Left renal pelvis (tissue), 4 donors: ENCODE measurements around the gene RIPK3. TPM values are rescaled to one million over a fixed set of nuclear protein-coding genes. Genes with fewer than 3 reads are reported as not detected.
A peak's percentile ranks its signal among the peaks of the same experiment; 100 is the strongest.
"Not testable (repeated sequence)": the region's sequence is repeated elsewhere in the genome, so short reads cannot be mapped to it uniquely, and the experiment has no call there.

ENCODE experiments used
- DNase-seq, 4 donors: peaks; one replicate each; pipeline ENCODE4 v3.0.0-alpha.2; 2013; ENCODE audit warnings: low read depth in 4 of 4, low spot score in 3 of 4
- polyA plus RNA-seq, 4 donors: library from polyadenylated mRNA; unstranded; fragments of 120-200 nt; gene quantifications; one replicate each; pipeline ENCODE4 v1.2.1, GENCODE V29; 2013; ENCODE audit not compliant: insufficient read length in 4 of 4

RIPK3 gene
- polyA plus RNA-seq, 4 donors = 2.3 to 4.3 (median 3.8) TPM

DNA sequence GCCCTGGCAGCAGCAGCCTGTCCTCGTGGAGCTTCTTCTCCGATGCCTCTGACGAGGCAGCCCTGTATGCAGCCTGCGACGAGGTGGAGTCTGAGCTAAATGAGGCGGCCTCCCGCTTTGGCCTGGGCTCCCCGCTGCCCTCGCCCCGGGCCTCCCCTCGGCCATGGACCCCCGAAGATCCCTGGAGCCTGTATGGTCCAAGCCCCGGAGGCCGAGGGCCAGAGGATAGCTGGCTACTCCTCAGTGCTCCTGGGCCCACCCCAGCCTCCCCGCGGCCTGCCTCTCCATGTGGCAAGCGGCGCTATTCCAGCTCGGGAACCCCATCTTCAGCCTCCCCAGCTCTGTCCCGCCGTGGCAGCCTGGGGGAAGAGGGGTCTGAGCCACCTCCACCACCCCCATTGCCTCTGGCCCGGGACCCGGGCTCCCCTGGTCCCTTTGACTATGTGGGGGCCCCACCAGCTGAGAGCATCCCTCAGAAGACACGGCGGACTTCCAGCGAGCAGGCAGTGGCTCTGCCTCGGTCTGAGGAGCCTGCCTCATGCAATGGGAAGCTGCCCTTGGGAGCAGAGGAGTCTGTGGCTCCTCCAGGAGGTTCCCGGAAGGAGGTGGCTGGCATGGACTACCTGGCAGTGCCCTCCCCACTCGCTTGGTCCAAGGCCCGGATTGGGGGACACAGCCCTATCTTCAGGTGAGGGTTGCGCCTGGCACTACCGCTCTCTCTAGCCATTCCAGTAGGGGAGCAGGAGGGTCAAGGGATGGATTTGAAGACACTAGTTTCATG, 30.3 kb upstream of the RIPK3 start:
- DNase-seq = no peak

DNA sequence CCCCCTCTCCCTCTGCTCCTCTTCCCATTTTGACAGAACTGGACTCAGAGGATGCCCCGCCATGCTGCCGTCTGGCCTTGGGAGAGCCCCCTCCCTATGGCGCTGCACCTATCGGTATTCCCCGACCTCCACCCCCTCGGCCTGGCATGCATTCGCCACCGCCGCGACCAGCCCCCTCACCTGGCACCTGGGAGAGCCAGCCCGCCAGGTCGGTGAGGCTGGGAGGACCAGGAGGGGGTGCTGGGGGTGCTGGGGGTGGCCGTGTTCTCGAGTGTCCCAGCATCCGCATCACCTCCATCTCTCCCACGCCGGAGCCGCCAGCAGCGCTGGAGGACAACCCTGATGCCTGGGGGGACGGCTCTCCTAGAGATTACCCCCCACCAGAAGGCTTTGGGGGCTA, 29.7 kb upstream of the RIPK3 start:
- no peak for DNase-seq

DNA sequence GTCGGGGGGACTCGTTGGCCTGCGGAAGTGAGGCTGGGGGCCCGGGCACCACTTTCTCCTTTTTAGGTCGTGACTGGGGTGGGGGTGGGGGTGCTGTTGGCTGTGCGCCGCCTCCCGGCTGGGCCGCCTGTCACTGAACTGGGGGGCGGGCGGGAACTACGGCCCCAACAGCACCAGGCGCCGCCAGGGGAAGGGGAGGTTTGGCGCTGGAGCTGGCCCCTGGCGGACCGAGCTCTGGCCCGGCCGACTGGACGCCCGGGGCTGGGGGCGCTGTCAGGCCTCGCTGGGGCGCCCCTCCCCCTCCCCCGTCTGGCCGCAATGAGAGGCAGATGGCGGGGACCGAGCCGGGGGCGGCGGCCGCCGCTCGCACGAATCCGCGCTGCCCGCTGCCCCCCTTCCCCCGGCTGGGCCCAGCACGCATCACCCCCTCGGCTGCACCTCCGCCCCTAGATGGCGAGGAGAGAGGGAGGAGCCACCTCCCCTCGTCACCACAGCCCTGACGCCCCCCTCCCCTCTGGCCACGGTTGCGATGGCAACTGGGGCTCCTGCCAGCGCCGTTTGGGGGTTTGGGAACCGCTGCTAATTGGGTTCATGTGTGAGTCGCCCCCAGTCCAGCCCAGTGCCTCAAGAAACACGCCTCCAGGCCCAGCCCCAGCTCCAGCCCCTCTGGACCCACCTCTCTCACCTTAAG, 28.9 kb upstream of the RIPK3 start:
- peak in 3 of 4 donors; percentile 47 to 69 (median 59) for DNase-seq

DNA sequence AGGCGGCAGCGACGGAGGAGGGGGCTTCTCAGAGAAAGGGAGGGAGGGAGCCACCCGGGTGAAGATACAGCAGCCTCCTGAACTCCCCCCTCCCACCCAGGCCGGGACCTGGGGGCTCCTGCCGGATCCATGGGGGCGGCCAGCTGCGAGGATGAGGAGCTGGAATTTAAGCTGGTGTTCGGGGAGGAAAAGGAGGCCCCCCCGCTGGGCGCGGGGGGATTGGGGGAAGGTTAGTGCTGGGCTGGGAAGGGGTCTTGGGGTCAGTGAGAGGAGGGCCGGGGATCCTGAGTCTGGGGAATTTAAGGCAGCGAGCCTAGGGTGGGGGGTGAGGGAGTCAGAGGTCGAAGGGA, 28.4 kb upstream of the RIPK3 start:
- no peak for DNase-seq

DNA sequence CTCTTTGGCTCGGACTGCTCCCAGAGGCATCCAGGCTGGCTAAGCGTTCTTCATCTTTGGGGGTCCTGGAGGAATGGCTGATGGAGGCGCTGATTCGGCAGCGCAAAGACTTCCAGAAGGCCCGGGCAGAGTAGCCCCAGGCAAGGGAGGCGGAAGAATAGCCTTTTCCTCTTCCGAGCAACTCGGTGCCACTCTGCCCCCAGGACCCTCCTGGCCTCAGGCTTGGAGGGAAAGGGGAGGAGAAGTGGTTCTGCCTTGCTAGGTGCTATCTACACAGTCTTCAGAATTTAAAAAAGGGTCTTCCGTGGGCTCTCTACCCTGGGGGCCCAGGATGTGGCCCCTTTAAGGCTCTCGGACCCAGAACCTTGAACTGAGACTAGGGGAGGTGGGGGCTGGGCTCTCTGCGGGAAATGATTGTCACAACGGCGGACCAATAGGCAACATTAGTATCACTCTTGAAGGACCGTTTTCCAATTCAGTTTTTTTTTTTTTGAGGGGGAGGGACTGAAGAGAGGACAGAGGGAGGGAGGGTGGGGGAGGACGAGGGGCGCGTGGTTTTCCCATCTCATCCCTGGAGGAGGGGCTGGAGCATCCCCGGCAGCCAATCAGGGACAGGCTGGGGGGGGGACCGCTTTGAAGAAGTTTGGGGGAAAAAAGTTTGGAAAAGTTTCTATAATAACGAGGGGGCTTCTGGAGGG, 27.9 kb upstream of the RIPK3 start, which contains the start of gene NFATC4:
TSS of gene NFATC4 (plus strand) at position 671 of the 698 bp plus-strand sequence. CDS start 157 bp downstream, outside the sequence.
- peak; percentile 83 to 90 (median 88) for DNase-seq

DNA sequence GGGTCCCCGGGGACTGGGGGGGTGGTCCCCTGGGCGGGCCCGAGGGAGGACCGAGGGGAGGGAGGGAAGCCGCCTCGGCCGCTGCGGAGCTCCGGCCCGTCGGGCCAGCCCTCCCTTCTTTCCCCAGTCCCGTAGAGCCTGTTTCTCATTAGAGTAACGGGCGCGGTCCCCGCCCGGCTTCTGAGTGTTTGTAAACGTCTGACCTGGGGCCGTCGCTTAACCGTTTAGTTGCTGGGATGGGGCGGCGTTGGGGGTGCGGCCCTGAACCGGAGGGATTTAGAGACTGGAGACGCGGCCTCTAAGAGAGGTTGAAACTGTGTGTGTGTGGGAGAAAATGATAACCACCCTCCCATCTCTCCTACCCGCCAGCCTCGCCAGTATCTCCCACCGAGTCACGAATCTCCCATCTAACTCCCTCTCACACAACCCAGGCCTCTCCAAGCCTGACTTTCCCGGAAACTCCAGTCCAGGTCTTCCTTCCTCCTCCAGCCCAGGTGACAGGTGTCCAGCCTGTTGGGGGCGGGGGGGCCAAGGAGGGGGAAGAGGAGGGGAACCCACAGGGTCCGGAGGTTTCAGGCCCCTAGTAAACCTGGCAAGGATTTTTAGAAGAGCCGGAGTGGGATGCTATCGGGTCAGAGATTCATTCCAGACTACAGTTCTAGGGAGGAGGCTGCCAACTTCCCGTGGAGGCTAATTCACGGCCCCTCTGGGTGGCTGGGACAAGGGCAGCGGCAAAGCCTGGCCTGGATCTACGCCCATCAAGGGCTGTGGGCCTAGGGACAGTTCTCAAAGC, 27.1 kb upstream of the RIPK3 start:
- DNase-seq = peak; percentile 91 to 99 (median 96)

DNA sequence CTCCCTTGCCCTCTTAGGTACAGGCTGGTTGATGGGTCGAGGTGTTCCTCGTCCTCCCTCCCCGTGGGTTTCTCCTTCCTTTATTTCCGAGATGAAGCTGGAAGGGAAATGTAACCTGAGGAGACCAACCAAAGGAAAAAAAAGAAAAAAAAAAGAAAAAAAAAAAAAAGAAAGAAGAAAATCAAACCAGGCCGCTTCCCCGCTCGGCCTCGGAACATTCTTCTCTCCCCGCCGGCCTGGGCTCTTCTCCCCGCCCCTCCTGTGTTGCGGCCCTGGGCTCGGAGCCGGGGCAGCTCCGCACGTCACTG, 26.6 kb upstream of the RIPK3 start:
- DNase-seq = no peak

DNA sequence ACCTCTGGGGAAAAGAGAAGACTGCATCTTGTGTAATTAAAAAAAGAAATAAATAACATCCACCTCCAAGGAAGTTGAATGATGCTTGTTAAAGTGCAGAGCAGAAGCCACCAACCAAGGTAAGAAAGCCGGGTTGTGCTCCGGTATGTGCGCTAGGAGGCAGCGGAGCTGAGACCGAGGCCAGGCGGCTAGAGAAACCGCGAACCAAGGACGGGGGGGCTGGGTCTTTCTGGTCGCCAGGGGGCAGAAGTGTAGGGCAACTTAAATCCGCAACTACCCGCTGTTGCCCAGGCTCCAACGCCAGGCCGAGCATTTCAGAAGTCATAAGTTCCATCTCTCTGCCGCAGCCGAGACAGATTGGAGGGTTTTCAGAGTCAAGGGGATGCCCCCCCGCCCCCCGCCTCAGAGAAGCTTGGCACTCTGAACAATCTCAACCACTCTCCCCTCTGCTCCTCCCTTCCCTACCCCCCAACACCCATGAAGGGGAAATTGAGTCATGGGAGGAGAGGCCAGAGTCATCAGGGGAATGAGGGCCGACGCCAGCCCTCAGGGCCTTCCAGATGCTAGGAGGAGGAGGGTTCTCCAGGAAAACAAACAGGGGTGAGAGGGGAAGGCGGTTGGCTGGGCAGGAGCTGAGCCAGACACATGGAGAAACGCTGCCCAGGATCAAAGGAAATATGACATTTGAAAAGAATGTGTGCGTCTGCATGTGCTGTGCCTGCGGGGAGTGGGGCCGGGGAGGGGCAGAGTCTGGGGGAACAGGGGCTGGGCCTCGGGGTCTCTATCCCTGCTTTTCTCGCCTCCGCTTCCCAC, 26.0 kb upstream of the RIPK3 start:
- peak in 3 of 4 donors; percentile 73 to 85 (median 79) for DNase-seq

DNA sequence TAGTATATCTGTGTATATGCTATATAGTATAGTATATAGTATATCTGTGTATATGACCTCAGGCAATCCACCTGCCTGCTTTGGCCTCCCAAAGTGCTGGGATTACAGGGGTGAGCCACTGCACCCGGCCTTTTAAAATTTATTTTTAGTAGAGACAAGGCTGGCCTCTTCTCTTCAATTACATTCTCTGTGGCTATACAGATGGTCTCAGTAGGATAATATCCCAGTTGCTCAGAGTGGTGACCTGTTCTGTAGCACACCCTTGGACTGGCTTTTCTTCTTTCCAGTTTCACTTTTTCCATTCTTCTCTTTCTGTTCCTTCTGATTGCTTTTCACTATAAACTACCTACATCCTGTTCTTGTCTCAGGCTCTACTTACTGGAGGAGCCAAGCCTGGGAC, 25.1 kb upstream of the RIPK3 start:
- no peak for DNase-seq

DNA sequence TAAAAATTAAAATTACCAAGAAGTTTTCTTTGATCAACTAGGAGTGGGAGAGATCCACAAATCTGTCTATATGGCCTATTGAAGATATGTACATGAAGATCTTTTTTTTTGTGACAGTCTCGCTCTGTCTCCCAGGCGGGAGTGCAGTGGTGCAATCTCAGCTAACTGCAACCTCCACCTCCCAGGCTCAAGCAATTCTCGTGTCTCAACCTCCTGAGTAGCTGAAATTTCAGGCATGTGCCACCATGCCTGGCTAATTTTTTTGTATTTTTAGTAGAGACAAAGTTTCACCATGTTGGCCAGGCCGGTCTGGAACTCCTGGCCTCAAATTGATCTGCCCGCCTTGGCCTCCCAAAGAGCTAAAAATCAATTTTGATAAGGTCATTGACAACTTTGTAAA, 23.6 kb upstream of the RIPK3 start:
- no peak for DNase-seq

DNA sequence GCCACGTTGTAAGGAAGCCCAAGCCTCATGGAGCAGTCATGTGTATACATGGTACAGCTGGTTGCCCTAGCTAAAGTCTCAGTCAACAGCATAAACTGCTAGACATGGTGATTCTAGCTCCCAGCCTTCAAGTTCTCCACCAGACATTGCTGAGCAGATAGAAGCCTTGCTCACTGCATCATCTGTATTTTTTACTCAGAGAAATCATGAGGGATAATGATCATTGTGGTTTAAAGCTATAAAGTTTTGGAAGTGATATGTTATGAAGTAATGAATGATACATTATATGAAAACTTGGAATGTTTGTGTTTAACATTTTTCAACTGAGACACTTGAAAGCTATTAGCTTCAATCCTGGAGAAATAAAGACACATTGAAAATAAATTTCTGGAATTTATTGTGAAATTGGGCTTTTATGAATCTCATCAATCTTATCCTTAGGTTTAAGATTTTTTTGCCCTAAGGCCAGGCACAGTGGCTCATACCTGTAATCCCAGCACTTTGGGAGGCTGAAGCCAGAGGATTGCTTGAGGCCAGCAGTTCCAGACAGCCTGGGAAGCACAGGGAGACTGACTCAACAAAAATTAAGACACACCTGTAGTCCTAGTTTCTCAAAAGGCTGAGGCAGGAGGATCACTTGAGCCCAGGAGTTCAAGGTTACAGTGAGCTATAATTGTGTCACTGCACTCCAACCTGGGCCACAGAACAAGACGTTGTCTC, 22.6 kb upstream of the RIPK3 start:
- DNase-seq = no peak

DNA sequence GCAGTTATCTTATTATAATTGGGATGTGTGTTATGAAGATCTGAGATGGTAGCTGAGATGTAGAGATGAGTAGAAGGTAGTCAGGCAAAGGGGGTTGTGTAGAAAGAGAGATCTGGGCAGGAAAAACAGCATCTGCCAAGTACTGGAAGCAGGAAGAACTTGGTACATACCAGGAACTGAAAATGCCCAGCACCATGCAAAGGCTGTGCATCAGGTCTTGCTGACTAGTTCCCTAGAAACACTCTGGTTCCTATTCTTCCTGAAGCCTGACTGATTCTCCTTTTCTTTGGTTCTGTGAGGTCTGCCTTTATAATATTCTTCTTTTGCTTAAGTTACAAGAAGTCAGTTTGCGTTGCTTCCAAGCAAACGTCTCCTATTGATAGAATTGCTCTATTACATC, 21.5 kb upstream of the RIPK3 start:
- DNase-seq = no peak

DNA sequence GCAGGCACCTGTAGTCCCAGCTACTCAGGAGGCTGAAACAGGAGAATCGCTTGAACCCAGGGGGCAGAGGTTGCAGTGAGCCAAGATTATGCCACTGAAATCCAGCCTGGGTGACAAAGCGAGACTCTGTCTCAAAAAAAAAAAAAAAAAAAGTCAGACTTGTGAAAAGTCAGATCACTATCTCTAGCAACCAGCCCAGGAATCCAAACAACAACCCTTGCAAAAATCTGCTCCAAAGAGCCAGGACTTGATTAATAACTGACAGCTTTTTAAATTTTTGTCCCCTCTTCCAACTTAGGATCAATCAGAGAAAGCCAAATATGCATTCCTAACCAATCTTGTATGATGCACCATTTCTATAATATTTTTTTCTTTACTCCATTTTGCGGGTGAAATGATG, 20.5 kb upstream of the RIPK3 start:
- no peak for DNase-seq

DNA sequence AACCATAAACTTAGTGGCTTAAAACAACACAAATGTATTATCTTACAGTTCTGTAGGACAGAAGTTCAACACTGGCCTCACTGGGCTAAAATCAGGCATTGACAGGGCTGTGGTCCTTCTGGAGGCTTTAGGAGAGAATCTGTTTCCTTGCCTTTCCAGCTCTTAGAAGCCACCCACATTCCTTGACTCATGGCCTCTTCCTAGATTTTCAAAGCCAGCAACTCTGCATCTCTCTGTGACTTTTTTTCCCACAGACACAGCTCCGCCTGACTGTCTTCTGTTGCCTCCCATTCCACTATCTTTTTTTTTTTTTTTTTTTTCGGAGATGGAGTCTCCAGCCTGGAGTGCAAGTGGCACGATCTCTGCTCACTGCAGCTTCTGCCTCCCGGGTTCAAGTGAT, 16.4 kb upstream of the RIPK3 start:
- DNase-seq = no peak

DNA sequence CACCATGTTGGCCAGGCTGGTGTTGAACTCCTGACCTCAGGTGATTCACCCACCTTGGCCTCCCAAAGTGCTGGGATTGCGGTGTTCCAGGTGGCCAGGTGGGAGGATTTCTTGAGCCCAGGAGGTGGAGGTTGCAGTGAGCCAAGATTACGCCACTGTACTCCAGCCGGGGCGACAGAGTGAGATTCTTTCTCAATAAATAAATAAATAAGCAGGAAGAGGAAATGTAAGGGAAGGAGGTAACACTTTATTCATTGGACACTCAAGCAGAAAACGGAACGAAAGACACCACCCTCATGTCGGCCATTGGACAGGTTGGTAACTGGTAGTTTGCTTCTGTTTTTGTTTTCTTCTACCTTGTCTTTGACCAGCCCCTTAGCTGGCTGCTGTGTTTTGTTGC, 15.2 kb upstream of the RIPK3 start:
- DNase-seq = no peak

DNA sequence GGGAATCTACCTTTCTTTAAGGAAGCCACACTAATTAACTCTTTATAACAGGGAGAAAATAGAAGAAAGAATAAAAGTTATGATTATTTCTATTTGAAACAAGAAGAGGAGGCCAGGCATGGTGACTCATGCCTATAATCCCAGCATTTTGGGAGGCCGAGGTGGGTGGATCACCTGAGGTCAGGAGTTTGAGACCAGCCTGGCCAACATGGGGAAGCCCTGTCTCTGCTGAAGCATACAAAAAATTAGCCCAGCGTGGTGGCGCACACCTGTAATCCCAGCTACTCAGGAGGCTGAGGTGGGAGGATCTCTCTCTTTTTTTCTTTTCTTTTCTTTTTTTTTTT, 14.7 kb upstream of the RIPK3 start:
- DNase-seq = not testable (repeated sequence)

DNA sequence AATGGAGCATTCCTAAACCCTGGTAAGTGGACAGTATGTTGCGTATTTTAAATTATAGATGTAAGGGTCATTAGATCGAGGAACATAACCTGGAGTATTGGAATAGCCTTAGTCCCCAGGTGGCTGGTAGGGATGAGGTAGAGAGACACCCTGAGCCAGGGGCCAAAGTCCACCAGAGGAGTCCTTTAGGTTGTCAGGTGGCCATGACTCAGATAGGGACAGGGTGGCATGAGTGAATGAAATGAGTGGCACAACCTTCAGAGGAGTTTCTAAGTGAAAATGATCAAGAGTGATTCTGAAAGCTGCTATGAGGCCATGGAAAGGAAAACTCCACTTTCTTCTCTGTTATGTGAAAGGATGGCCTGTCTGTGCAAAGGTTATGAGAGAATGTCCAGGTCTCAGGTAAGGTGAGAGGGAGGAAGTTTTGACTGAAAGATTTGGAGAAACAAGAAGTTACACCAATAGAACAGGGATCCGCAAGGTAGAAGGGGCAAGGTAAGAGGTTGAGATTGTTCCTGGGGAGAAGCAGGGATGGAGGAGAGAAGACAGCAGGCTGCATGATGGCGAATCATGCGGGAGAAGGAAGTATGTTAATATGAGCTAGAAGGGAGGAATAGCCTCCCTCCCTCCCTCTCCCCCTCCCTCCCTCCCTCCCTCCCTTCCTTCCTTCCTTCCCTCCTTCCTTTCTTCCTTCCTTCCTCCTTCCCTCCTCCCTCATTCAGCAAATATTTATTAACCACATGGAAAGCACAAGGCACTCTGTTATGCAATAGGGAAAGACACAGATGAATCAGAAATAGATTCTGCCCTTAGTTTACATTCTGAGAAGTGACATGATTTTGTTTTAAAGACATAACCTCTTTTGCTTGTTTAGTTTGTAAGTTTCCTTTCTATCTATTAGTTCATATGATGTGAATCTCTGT, 14.0 kb upstream of the RIPK3 start:
- no peak for DNase-seq

DNA sequence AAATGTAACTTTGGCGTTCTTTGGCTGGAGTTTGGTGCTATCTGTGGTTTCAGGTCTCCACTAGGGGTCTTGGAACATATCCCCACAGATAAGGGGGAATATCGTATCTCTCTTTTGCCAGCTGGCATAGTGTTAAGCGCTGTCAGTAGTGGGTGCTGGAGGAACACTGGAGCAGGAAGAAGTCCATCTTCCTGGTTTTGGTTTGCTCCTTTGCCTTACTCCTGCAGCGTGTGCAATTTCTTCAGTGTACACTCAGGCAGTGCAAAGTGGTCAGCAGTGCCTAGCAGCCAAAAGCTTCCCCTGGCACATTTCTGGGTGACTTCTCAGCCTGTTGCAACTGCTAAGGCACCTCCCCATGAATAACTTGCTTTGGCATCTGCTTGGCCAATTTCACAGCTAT, 11.7 kb upstream of the RIPK3 start:
- no peak for DNase-seq

DNA sequence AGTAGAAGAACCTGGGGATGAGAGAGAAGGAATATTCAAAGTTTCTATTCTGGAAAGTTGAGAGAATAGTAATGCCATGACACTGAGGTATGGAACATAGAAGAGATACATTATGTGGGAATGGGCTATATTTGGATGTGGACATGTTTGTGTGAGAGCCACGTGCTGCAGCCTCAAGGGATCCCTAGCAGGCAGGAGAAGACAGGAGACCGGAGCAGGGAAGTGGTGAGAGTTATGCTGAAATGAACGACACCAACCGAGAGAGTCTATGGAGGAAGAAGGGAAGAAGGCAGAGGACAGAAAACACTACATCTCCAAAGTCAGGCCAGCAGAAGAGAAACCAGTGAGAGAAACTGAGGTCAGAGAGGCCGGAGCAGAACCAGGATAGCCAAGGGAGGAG, 10.0 kb upstream of the RIPK3 start:
- no peak for DNase-seq
